Testis (tissue), 2 donors: Measurements from ENCODE around the gene ARID1B.

Experiments
- POLR2A ChIP-seq: fragments of 450-650 bp; IDR thresholded peaks from one replicate; pipeline ENCODE4 v1.6.1; 2017; ENCODE audit warnings: antibody characterized with exemption, mild to moderate bottlenecking, moderate library complexity
- TF ChIP-seq, protein P1 (sequence below), 3 experiments: fragments of 450-650 bp in 2 of 3; fragments of 200-600 bp in 1 of 3; sonication (generic) in 1 of 3; IDR thresholded peaks; one replicate each; pipeline ENCODE4 v1.5.1; 2016 to 2019; ENCODE audit warnings: antibody characterized with exemption in 3 of 3, mild to moderate bottlenecking in 2 of 3, moderate library complexity in 1 of 3

DNA sequence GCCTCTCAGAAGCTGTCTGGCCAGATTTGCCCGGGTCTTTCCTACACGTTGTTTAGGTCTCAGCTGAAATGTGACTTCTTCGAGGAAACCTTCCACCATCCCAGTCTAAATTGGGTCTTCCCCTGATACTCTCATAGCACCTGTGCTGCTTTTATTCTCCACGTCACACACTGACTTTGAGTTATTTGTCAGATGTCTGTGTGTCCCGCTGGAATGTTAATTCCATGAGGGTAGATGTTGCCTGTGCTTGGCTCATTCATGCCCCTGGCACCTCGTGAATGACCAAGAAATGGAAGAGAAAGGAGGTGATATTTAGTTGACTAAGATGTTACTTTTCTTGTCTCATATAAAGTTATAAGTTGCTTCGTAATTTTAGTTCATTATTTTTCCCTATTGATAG, 348.4 kb downstream of the ARID1B start:
- TF ChIP-seq, protein P1, sequence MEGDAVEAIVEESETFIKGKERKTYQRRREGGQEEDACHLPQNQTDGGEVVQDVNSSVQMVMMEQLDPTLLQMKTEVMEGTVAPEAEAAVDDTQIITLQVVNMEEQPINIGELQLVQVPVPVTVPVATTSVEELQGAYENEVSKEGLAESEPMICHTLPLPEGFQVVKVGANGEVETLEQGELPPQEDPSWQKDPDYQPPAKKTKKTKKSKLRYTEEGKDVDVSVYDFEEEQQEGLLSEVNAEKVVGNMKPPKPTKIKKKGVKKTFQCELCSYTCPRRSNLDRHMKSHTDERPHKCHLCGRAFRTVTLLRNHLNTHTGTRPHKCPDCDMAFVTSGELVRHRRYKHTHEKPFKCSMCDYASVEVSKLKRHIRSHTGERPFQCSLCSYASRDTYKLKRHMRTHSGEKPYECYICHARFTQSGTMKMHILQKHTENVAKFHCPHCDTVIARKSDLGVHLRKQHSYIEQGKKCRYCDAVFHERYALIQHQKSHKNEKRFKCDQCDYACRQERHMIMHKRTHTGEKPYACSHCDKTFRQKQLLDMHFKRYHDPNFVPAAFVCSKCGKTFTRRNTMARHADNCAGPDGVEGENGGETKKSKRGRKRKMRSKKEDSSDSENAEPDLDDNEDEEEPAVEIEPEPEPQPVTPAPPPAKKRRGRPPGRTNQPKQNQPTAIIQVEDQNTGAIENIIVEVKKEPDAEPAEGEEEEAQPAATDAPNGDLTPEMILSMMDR (IDR thresholded peaks at IDR 0.05), result no peak
- TF ChIP-seq POLR2A, result no peak
